ENCODE data around the gene ICOS. TPM values are rescaled to one million over a fixed set of nuclear protein-coding genes. Genes with fewer than 3 reads are reported as not detected.

Gene ICOS
- total and polyA plus RNA-seq, 2 donors (not counting 1 experiment from before 2014, with no cell fraction given) = not detected

- H3K4me3 ChIP-seq (replicated peaks in 1 of 4; ENCODE audit: control extremely low read depth in 1 of 4, insufficient read depth in 1 of 4, low read depth in 3 of 4, low read length in 4 of 4) = no peak overlapping the region
- no peak overlapping the region for H2AFZ ChIP-seq (ENCODE audit: low read length)
- no peaks in the 10 kb centered on the region for H3K9me3 ChIP-seq (ENCODE audit: control insufficient read depth, insufficient read depth, low read depth, low read length)
- H3K9ac ChIP-seq (ENCODE audit: insufficient read depth, low read length) = no peak overlapping the region
- H3K4me1 ChIP-seq (ENCODE audit: control insufficient read depth, extremely low read depth, insufficient read depth, low read length) = no peaks in the 10 kb centered on the region
- H3K27me3 ChIP-seq (ENCODE audit: control insufficient read depth, insufficient read depth, low read length) = no peaks in the 10 kb centered on the region
- no peak for DNase-seq (ENCODE audit: low read depth in 2 of 2)
- TF ChIP-seq EZH2 (IDR thresholded peaks at IDR 0.05; ENCODE audit: low read length, missing control alignments) (no peak), CTCF (conservative IDR thresholded peaks at IDR 0.05 in 1 of 2, IDR thresholded peaks at IDR 0.05 in 1 of 2; ENCODE audit: low read depth in 1 of 2, low read length in 2 of 2) (no peak)
- H3K79me2 ChIP-seq (ENCODE audit: control insufficient read depth, insufficient read depth, low read length) = no peaks in the 10 kb centered on the region
- no peak overlapping the region for H3K4me2 ChIP-seq (ENCODE audit: extremely low read depth, insufficient read depth, low read length)
- H4K20me1 ChIP-seq (ENCODE audit: control insufficient read depth, extremely low read depth, insufficient read depth, low read length) = no peaks in the 10 kb centered on the region
- no peak overlapping the region for H3K27ac ChIP-seq (ENCODE audit: insufficient read depth, low read length)
- H3K36me3 ChIP-seq (ENCODE audit: control insufficient read depth, insufficient read depth, low read length) = no peaks in the 10 kb centered on the region
These were observed 68.3 kb downstream of the ICOS start for GRCh38 chr2:204004912-204005311.

GRCh38 chr2:204005940-204006721 is 69.6 kb downstream of the ICOS start:
- H3K4me1 ChIP-seq (ENCODE audit: control insufficient read depth, extremely low read depth, insufficient read depth, low read length) = no peaks in the 10 kb centered on the region
- no peak overlapping the region for H3K4me3 ChIP-seq (replicated peaks in 1 of 4; ENCODE audit: control extremely low read depth in 1 of 4, insufficient read depth in 1 of 4, low read depth in 3 of 4, low read length in 4 of 4)
- no peak overlapping the region for H2AFZ ChIP-seq (ENCODE audit: low read length)
- H3K36me3 ChIP-seq (ENCODE audit: control insufficient read depth, insufficient read depth, low read length) = no peaks in the 10 kb centered on the region
- no peak overlapping the region for H3K4me2 ChIP-seq (ENCODE audit: extremely low read depth, insufficient read depth, low read length)
- H3K9me3 ChIP-seq (ENCODE audit: control insufficient read depth, insufficient read depth, low read depth, low read length) = no peaks in the 10 kb centered on the region
- no peak overlapping the region for H3K9ac ChIP-seq (ENCODE audit: insufficient read depth, low read length)
- no peak for DNase-seq (ENCODE audit: low read depth in 2 of 2)
- no peaks in the 10 kb centered on the region for H3K27me3 ChIP-seq (ENCODE audit: control insufficient read depth, insufficient read depth, low read length)
- no peak overlapping the region for H3K27ac ChIP-seq (ENCODE audit: insufficient read depth, low read length)
- TF ChIP-seq EZH2 (IDR thresholded peaks at IDR 0.05; ENCODE audit: low read length, missing control alignments) (no peak), CTCF (conservative IDR thresholded peaks at IDR 0.05 in 1 of 2, IDR thresholded peaks at IDR 0.05 in 1 of 2; ENCODE audit: low read depth in 1 of 2, low read length in 2 of 2) (no peak)
- no peaks in the 10 kb centered on the region for H4K20me1 ChIP-seq (ENCODE audit: control insufficient read depth, extremely low read depth, insufficient read depth, low read length)
- H3K79me2 ChIP-seq (ENCODE audit: control insufficient read depth, insufficient read depth, low read length) = no peaks in the 10 kb centered on the region

- H2AFZ ChIP-seq (ENCODE audit: low read length) = no peak overlapping the region
- no peak for DNase-seq (ENCODE audit: low read depth in 2 of 2)
- H3K4me2 ChIP-seq (ENCODE audit: extremely low read depth, insufficient read depth, low read length) = no peak overlapping the region
- no peak for TF ChIP-seq EZH2 (IDR thresholded peaks at IDR 0.05; ENCODE audit: low read length, missing control alignments)
- no peak for TF ChIP-seq CTCF (conservative IDR thresholded peaks at IDR 0.05 in 1 of 2, IDR thresholded peaks at IDR 0.05 in 1 of 2; ENCODE audit: low read depth in 1 of 2, low read length in 2 of 2)
- H4K20me1 ChIP-seq (ENCODE audit: control insufficient read depth, extremely low read depth, insufficient read depth, low read length) = no peaks in the 10 kb centered on the region
- no peaks in the 10 kb centered on the region for H3K9me3 ChIP-seq (ENCODE audit: control insufficient read depth, insufficient read depth, low read depth, low read length)
- H3K27me3 ChIP-seq (ENCODE audit: control insufficient read depth, insufficient read depth, low read length) = no peaks in the 10 kb centered on the region
- no peak overlapping the region for H3K27ac ChIP-seq (ENCODE audit: insufficient read depth, low read length)
- no peaks in the 10 kb centered on the region for H3K79me2 ChIP-seq (ENCODE audit: control insufficient read depth, insufficient read depth, low read length)
- no peaks in the 10 kb centered on the region for H3K36me3 ChIP-seq (ENCODE audit: control insufficient read depth, insufficient read depth, low read length)
- H3K9ac ChIP-seq (ENCODE audit: insufficient read depth, low read length) = no peak overlapping the region
- H3K4me3 ChIP-seq (replicated peaks in 1 of 4; ENCODE audit: control extremely low read depth in 1 of 4, insufficient read depth in 1 of 4, low read depth in 3 of 4, low read length in 4 of 4) = no peak overlapping the region
- H3K4me1 ChIP-seq (ENCODE audit: control insufficient read depth, extremely low read depth, insufficient read depth, low read length) = no peaks in the 10 kb centered on the region
These were observed 71.8 kb downstream of the ICOS start for GRCh38 chr2:204008352-204008751.

Data from fibroblast of lung (primary cell).